SJSA1 (cell line): Measurements from ENCODE around the gene PTRH1. TPM values are rescaled to one million over a fixed set of nuclear protein-coding genes. Genes with fewer than 3 reads are reported as not detected.

Source experiments
- DNase-seq, 2 experiments: peaks; one replicate each; pipeline ENCODE4 v3.0.0-alpha.2; 2015 to 2020; ENCODE audit warnings: low spot score in 2 of 2, low read depth in 1 of 2
- H3K27ac ChIP-seq: fragments of 250-450 bp; sonication (Bioruptor Pico); 2 replicates; pipeline ENCODE4 v1.5.1; 2020; ENCODE audit warnings: mild to moderate bottlenecking, moderate library complexity
- H3K27me3 ChIP-seq: fragments of 250-450 bp; sonication (Bioruptor Pico); replicated peaks from 2 replicates; pipeline ENCODE4 v1.5.1; 2020; ENCODE audit warnings: mild to moderate bottlenecking, moderate library complexity
- H3K36me3 ChIP-seq: fragments of 250-450 bp; sonication (Bioruptor Pico); 2 replicates; pipeline ENCODE4 v1.5.1; 2020; ENCODE audit warnings: mild to moderate bottlenecking
- H3K4me1 ChIP-seq: fragments of 250-450 bp; sonication (Bioruptor Pico); replicated peaks from 2 replicates; pipeline ENCODE4 v1.6.1; 2021; ENCODE audit warnings: mild to moderate bottlenecking
- H3K4me3 ChIP-seq: fragments of 250-450 bp; sonication (Bioruptor Pico); 2 replicates; pipeline ENCODE4 v1.5.1; 2020; ENCODE audit warnings: mild to moderate bottlenecking
- H3K9me3 ChIP-seq: fragments of 250-450 bp; sonication (Bioruptor Pico); replicated peaks from 2 replicates; pipeline ENCODE4 v1.5.1; 2020; ENCODE audit warnings: mild to moderate bottlenecking
- total RNA-seq: library from RNA; depleted of rRNA; stranded (reverse); fragments of >200 nt; shearing (Covaris generic); gene quantifications from 2 replicates; pipeline ENCODE4 v1.2.3, GENCODE V29; 2014

The PTRH1 gene
- total RNA-seq, 1 experiment from 2014 or later: 17.5 TPM

DNA sequence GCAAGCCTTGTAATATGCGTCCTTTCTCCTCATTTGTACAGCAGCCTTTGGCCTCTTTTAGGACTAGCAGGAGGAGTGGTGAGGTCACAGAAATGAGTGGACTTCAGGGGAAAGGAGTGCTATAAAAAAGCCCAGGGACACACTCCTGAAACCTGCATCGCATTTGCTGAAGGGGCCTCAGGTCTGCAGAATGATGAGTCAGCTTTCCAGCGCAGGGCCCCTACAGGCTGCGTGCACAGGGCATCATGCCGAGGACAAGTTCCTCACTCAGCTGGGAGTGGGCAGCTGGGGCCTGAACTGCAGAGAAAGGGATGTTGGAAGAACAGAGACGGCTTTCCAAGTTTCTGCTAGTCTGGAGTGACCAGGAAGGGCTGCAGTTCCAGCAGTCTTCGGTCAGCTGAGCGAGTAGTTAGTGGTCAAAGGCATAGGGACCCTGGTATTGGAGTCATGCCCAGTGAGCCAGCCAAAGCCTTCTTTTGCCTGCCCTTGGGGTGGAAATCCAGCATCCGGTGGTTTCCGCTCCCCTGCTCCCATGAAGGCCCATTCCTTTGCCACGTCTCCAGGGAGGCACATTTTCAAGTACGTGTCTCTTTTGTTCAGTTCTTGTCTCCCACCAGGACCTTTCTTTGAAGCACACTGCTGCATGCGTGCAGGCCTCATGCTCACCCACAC is 26.0 kb downstream of the PTRH1 start:
- H3K4me1 ChIP-seq: peaks cover 5% of the 10 kb centered on the region

DNA sequence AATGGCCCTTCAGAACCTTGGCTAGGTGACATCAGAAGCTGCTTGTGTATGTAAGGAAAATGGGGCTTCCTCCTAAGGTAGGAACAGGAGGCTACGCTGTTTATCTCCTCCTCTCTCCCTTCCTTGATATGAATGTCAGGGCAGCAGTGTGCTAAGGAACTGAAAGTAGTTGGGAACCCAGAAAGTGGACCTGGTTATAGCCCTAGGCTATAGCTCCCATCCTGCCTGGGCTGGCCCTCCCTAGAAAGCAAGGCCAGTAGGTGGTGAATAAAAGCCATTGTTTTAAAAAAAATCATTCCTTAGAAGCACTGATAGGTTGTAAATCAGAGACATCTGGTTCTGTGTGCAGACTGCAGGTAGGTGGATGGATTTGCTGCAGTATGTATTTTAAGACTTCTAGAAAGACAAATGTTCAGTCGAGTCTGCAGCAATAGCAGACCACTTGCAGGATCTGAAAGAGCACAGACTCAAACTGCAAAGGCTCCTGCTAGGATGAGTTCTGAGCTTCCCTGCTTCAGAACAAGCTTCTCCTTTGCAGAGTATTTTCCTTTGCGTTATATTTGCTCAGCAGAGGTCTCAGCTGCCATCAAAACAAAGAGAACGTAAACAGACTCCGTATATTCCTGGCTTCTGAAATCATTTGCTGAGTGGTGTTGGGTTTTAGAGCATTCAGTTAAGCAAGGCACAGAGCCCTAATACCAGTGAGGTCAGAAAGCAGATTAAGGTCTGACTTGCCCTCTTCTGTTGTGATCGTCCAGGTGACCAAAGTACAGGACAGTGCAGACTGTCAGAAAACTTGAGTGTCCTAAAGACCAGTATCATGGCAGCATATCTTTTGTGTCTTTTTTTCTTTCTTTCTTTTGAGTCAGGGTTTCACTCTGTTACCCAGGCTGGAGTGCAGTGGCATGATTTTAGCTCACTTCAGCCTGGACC is 28.7 kb downstream of the PTRH1 start:
- peaks cover 11% of the 10 kb centered on the region for H3K4me1 ChIP-seq
- H3K36me3 ChIP-seq: peaks cover 66% of the 10 kb centered on the region
- H3K27me3 ChIP-seq: no peaks in the 10 kb centered on the region
- no peaks in the 10 kb centered on the region for H3K9me3 ChIP-seq
- no peak for DNase-seq
- H3K4me3 ChIP-seq: no peak overlapping the region
- H3K27ac ChIP-seq: no peak overlapping the region

More for the DNA sequence above, 26.0 kb downstream of the PTRH1 start:
- H3K27me3 ChIP-seq: no peaks in the 10 kb centered on the region
- no peak for DNase-seq
- no peak overlapping the region for H3K27ac ChIP-seq
- H3K36me3 ChIP-seq: peaks cover 54% of the 10 kb centered on the region
- H3K4me3 ChIP-seq: no peak overlapping the region
- H3K9me3 ChIP-seq: no peaks in the 10 kb centered on the region

- DNase-seq: no peak
- H3K36me3 ChIP-seq: peaks cover 67% of the 10 kb centered on the region
- H3K4me3 ChIP-seq: no peak overlapping the region
- no peaks in the 10 kb centered on the region for H3K27me3 ChIP-seq
- H3K9me3 ChIP-seq: no peaks in the 10 kb centered on the region
- peak overlapping the region; percentile 11; the same call in 1 of the 2 replicates for H3K27ac ChIP-seq
- peaks cover 11% of the 10 kb centered on the region for H3K4me1 ChIP-seq
Measured at GRCh38 chr9:127684576-127684975, 30.9 kb downstream of the PTRH1 start.

- Histone ChIP-seq H3K27me3 (no peaks in the 10 kb centered on the region), H3K36me3 (peaks cover 64% of the 10 kb centered on the region), H3K27ac (no peak overlapping the region), H3K4me1 (peaks cover 11% of the 10 kb centered on the region), H3K4me3 (no peak overlapping the region), H3K9me3 (no peaks in the 10 kb centered on the region)
- DNase-seq: no peak
Measured at GRCh38 chr9:127683723-127684122, 31.7 kb downstream of the PTRH1 start.

- Histone ChIP-seq H3K36me3 (peaks cover 70% of the 10 kb centered on the region), H3K4me1 (peaks cover 11% of the 10 kb centered on the region), H3K27me3 (no peaks in the 10 kb centered on the region), H3K9me3 (no peaks in the 10 kb centered on the region), H3K27ac (no peak overlapping the region), H3K4me3 (no peak overlapping the region)
- DNase-seq: no peak
Measured at GRCh38 chr9:127682351-127683136, 32.9 kb downstream of the PTRH1 start.

GRCh38 chr9:127680846-127681245 is 34.6 kb downstream of the PTRH1 start:
- no peak for DNase-seq
- no peak overlapping the region for H3K4me3 ChIP-seq
- H3K4me1 ChIP-seq: peaks cover 11% of the 10 kb centered on the region
- H3K9me3 ChIP-seq: no peaks in the 10 kb centered on the region
- H3K27me3 ChIP-seq: no peaks in the 10 kb centered on the region
- peaks cover 66% of the 10 kb centered on the region for H3K36me3 ChIP-seq
- no peak overlapping the region for H3K27ac ChIP-seq

- H3K36me3 ChIP-seq: peaks cover 65% of the 10 kb centered on the region
- no peak for DNase-seq
Measured at GRCh38 chr9:127680226-127680625, 35.2 kb downstream of the PTRH1 start.

GRCh38 chr9:127679506-127679905 is 36.0 kb downstream of the PTRH1 start:
- Histone ChIP-seq H3K36me3 (peaks cover 61% of the 10 kb centered on the region), H3K4me1 (peaks cover 7% of the 10 kb centered on the region), H3K4me3 (no peak overlapping the region), H3K9me3 (no peaks in the 10 kb centered on the region), H3K27ac (no peak overlapping the region), H3K27me3 (no peaks in the 10 kb centered on the region)
- no peak for DNase-seq

More at GRCh38 chr9:127680226-127680625, 35.2 kb downstream of the PTRH1 start:
- Histone ChIP-seq H3K27me3 (no peaks in the 10 kb centered on the region), H3K9me3 (no peaks in the 10 kb centered on the region), H3K27ac (no peak overlapping the region), H3K4me3 (no peak overlapping the region), H3K4me1 (peaks cover 11% of the 10 kb centered on the region)

DNA sequence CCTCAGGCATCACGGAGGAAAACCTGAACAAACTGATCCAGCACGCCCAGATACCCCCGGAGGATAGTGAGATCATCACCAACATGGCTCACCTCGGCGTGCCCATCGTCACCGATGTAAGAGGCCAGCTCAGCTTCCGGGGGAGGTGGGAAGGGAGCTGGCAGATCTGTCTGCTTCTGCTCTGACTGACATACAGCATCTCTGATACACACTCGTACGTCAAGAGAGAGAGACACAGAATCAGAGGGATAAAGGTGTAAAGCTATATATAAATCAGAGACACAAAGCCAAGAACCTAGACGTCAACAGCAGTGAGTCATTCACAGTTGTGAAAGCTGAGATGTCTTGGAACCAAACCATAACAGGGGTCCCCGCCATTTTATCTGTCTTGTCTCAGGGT is 38.8 kb downstream of the PTRH1 start:
- H3K4me1 ChIP-seq: no peaks in the 10 kb centered on the region
- no peaks in the 10 kb centered on the region for H3K9me3 ChIP-seq
- no peak for DNase-seq
- H3K36me3 ChIP-seq: peaks cover 56% of the 10 kb centered on the region
- H3K27me3 ChIP-seq: no peaks in the 10 kb centered on the region
- no peak overlapping the region for H3K27ac ChIP-seq
- H3K4me3 ChIP-seq: no peak overlapping the region

DNA sequence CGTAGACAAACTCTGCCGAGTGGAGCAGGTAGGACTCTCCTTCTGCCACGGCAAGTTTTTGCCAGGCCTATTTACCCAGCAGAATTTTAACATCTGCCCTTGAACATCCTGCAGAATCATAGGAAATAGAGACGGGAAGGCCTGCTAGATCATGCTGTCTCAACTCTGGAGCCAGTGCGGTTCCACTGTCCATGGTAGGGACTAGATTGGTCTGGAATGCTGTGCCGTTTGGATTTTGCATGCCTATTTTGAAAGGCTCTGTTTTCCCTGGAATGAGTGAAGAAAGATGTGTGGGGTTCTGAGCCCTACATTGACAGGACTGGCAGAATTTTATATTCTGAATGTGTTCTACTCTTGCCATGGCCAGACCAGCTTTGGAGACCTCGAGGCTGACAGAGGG is 42.2 kb downstream of the PTRH1 start:
- Histone ChIP-seq H3K9me3 (no peaks in the 10 kb centered on the region), H3K27me3 (no peaks in the 10 kb centered on the region), H3K27ac (no peak overlapping the region), H3K4me1 (no peaks in the 10 kb centered on the region), H3K4me3 (no peak overlapping the region), H3K36me3 (peaks cover 50% of the 10 kb centered on the region)
- no peak for DNase-seq

DNA sequence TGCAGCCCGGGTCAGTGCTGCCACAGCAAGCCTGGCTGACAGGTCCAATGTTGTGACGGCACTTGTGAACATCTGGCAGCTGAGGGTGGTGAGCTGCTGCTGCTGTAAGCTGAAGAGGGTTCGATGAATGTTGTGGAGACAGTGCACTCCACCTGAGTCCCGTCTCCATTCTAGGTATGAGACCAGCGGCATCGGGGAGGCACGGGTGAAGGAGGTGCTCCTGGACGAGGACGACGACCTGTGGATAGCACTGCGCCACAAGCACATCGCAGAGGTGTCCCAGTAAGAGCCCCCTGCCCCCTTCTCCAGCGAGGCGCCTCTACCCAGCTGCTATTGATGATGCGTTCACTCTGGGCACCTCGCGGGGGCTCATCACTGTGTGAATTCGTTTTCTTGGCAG is 47.6 kb downstream of the PTRH1 start:
- no peak overlapping the region for H3K27ac ChIP-seq

GRCh38 chr9:127667127-127667844 is 48.2 kb downstream of the PTRH1 start:
- Histone ChIP-seq H3K27ac (no peak overlapping the region), H3K27me3 (no peaks in the 10 kb centered on the region), H3K36me3 (peaks cover 57% of the 10 kb centered on the region), H3K9me3 (no peaks in the 10 kb centered on the region), H3K4me1 (peaks cover 22% of the 10 kb centered on the region), H3K4me3 (no peak overlapping the region)
- DNase-seq: no peak

More for the DNA sequence above, 47.6 kb downstream of the PTRH1 start:
- Histone ChIP-seq H3K4me3 (no peak overlapping the region), H3K9me3 (no peaks in the 10 kb centered on the region), H3K36me3 (peaks cover 58% of the 10 kb centered on the region), H3K27me3 (no peaks in the 10 kb centered on the region), H3K4me1 (peaks cover 22% of the 10 kb centered on the region)
- DNase-seq: no peak
